DND-41 (cell line): ENCODE results near the gene NUMBL.

Experiments used
- EZH2 ChIP-seq: IDR thresholded peaks from 3 replicates; pipeline ENCODE4 v1.6.1; 2012; ENCODE audit warnings: borderline replicate concordance, low read depth, mild to moderate bottlenecking, moderate library complexity, low read length, inconsistent platforms; ENCODE audit not compliant: severe bottlenecking
- TF ChIP-seq, protein P1 (sequence below): IDR thresholded peaks from 2 replicates; pipeline ENCODE4 v1.5.1; 2012; ENCODE audit warnings: borderline replicate concordance, low read length, moderate library complexity, mild to moderate bottlenecking; ENCODE audit not compliant: poor library complexity, severe bottlenecking; ENCODE audit errors: extremely low read depth

DNA sequence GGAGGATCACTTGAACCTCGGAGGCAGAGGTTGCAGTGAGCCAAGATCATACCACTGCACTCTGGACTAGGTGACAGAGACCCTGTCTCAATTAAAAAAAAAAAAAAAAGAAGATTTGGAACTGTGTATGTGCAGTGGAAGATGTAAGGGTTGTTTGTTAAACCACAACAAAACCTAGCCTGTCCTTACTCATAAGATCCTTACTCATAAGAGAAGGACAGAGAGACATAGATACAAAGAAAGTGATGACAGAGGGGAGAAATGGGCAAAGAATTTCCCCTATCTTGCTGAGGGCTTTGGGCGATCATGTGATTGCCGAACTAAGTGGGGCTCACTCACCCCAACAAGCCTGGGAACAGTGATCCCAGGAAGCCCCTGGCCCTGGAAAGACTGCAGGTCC, 34.4 kb upstream of the NUMBL start:
- TF ChIP-seq, protein P1, sequence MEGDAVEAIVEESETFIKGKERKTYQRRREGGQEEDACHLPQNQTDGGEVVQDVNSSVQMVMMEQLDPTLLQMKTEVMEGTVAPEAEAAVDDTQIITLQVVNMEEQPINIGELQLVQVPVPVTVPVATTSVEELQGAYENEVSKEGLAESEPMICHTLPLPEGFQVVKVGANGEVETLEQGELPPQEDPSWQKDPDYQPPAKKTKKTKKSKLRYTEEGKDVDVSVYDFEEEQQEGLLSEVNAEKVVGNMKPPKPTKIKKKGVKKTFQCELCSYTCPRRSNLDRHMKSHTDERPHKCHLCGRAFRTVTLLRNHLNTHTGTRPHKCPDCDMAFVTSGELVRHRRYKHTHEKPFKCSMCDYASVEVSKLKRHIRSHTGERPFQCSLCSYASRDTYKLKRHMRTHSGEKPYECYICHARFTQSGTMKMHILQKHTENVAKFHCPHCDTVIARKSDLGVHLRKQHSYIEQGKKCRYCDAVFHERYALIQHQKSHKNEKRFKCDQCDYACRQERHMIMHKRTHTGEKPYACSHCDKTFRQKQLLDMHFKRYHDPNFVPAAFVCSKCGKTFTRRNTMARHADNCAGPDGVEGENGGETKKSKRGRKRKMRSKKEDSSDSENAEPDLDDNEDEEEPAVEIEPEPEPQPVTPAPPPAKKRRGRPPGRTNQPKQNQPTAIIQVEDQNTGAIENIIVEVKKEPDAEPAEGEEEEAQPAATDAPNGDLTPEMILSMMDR, result no peak
- TF ChIP-seq EZH2, result no peak
